Measurements from ENCODE around the gene LSM14B. TPM values are rescaled to one million over a fixed set of nuclear protein-coding genes. Genes with fewer than 3 reads are reported as not detected.

LSM14B gene
- total RNA-seq, 1 experiment from 2014 or later = 51.3 TPM

DNA sequence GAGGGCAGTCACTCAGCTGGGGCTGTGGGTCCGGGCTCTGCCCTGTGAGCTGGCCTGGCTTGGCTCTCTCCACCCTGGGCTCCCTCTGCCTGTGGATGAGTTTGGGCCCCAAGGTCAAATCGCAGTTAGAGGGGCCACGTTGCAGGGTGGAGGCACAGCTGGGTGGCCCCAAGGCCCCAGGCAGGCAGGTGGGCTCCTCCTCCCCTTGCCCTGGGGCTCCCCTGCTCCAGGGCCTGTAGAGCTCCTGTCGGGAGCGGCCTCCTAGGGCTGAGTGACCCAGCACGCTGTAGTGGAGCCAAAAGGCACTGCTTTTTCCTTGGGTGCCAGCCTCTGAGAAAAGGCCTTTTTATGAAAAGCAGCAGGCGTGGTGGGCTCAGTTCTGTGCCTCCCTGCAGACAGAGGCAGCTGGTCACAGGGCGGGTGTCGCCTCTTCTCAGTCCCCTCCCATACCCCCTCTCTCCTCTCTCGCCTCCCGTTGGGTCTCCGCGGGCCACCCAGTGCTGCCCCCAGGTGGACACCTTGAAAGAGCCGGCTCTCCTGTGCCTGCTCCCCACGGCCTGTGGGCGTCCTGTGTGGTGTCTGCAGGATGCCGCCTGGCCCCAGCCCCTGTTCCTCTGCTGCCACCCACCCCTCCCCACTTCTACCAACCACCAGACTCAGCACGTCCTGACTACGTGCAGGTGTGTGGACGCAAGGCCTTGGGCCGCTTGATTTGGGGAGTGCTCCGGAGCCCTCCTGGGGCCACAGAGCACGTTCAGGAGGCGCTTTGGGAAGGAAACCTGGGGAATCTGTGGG, 34.5 kb downstream of the LSM14B start:
- H3K4me1 ChIP-seq (ENCODE audit: control insufficient read depth in 1 of 2, insufficient read depth in 2 of 2, low read length in 2 of 2) = peaks cover 46 to 69% of the 10 kb centered on the region in 2 experiments
- ChIA-PET CTCF (interaction anchor here (0.7 to 1.4 kb wide), 4 partner anchors 11 to 146 kb away, joined by 3 to 8 read pairs (median 4); partner anchors contain the start of gene LSM14B), POLR2A (no interaction called here), RAD21 (ENCODE audit: low non-redundant PET in 1 of 2, low total read pairs in 2 of 2, uncharacterized antibody in 2 of 2, unreplicated experiment in 2 of 2) (no interaction called here)
- peaks cover 92% of the 10 kb centered on the region for H3K79me2 ChIP-seq (ENCODE audit: insufficient read depth, low read length)
- peak overlapping the region; percentile 47 for H3K4me2 ChIP-seq (ENCODE audit: low read length)
- no peaks in the 10 kb centered on the region for H3K27me3 ChIP-seq (ENCODE audit: insufficient read depth, low read length)
- H4K20me1 ChIP-seq (ENCODE audit: insufficient read depth) = peaks cover 3% of the 10 kb centered on the region; the same call in 1 of the 2 replicates
- no peaks in the 10 kb centered on the region for H3K9me3 ChIP-seq (ENCODE audit: control insufficient read depth in 1 of 2, insufficient read depth in 1 of 2, low read depth in 1 of 2, low read length in 2 of 2)
- peaks cover 5 to 28% of the 10 kb centered on the region in 2 experiments; a peak in 1 of 4 replicates for H3K36me3 ChIP-seq (ENCODE audit: control insufficient read depth in 1 of 2, insufficient read depth in 2 of 2, low read length in 2 of 2)
- TF ChIP-seq CTCF (IDR thresholded peaks at IDR 0.05 in 2 of 3, conservative IDR thresholded peaks at IDR 0.05 in 1 of 3; ENCODE audit: borderline replicate concordance in 1 of 3, insufficient read depth in 1 of 3, low read depth in 2 of 3, low read length in 2 of 3) = peak in 2 of 3 experiments; percentile 79 to 85; a peak in 5 of 6 replicates
- no peak for TF ChIP-seq TCF7L2 (IDR thresholded peaks at IDR 0.05; ENCODE audit: borderline replicate concordance, extremely low read depth, insufficient read depth, insufficient read length)
- no peak overlapping the region for H2AFZ ChIP-seq (ENCODE audit: low read depth, low read length, poor library complexity, severe bottlenecking)
- BruUV-seq (replicated peaks) = no TSS peak
- no peak overlapping the region for H3K9ac ChIP-seq (ENCODE audit: low read length)
- ATAC-seq (peak; percentile 80), DNase-seq (ENCODE audit: low read depth, low spot score) (peak; percentile 46)
- H3K9me2 ChIP-seq (ENCODE audit: insufficient read depth) = no peaks in the 10 kb centered on the region
- no peak overlapping the region for H3K4me3 ChIP-seq (replicated peaks in 1 of 2; ENCODE audit: low read depth in 1 of 2, low read length in 2 of 2)
- intact Hi-C loops (cut with micrococcal nuclease) = loop anchor here (1.0 kb wide), 1 partner anchor 145 kb away; no protein-coding TSS in a partner anchor
- H3K27ac ChIP-seq (ENCODE audit: low read depth, low read length) = peak overlapping the region; percentile 63
